Hematopoietic multipotent progenitor cell treated with erythropoietin and hydrocortisone succinate and interleukin-3 and kit ligand, for 4 days (in vitro differentiated cells): Measurements from ENCODE around the gene FAHD1.
A peak's percentile ranks its signal among the peaks of the same experiment; 100 is the strongest.

Source experiments
- DNase-seq: peaks from one replicate; pipeline ENCODE4 v3.0.0-alpha.2; 2015

Gene FAHD1

DNA sequence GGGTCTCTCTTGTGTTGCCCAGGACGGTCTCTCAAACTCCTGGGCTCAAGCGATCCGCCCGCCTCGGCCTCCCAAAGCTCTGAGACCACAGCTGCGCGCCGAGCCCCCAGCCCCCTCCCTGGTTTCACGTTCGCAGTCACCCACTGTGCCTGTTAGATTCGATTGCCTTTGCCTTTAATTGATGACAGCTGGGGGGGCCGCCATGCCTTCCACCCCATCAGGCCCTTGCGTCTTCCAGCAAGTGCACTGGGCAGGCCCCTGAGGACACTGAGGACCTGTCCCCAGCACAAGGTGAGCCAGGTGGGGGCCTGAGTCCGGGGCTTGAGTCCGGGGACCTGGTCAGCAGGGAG, 36.8 kb upstream of the FAHD1 start:
- DNase-seq: no peak

DNA sequence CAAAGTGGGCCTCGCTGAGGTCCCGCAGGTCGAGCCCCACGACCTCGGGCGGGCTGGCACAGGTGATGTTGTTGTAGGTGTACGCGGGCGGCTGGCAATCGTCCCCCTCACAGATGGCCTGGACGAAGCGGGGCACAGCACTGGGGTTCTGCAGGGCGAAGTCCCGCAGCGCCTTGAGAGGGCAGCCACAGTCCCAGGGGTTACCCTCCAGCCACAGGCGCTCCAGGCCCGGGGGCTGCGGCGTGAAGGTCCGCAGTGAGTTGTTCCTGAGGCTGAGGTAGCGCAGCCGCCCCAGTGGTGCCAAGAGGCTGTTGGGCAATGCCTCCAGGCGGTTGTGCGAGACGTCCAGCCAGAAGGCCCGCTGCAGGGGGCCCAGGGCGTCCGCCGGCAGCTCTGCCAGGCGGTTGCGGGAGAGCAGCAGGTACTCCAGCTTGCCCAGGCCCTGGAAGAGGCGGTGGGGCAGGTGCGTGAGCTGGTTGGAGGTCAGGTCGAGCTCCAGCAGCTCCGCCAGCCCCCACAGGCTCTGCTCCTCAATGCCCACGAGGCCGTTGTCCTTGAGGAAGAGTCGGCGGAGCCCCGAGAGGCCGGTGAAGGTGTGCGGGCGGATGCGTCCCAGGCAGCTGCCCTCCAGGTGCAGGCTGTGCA, 36.3 kb upstream of the FAHD1 start:
- no peak for DNase-seq

DNA sequence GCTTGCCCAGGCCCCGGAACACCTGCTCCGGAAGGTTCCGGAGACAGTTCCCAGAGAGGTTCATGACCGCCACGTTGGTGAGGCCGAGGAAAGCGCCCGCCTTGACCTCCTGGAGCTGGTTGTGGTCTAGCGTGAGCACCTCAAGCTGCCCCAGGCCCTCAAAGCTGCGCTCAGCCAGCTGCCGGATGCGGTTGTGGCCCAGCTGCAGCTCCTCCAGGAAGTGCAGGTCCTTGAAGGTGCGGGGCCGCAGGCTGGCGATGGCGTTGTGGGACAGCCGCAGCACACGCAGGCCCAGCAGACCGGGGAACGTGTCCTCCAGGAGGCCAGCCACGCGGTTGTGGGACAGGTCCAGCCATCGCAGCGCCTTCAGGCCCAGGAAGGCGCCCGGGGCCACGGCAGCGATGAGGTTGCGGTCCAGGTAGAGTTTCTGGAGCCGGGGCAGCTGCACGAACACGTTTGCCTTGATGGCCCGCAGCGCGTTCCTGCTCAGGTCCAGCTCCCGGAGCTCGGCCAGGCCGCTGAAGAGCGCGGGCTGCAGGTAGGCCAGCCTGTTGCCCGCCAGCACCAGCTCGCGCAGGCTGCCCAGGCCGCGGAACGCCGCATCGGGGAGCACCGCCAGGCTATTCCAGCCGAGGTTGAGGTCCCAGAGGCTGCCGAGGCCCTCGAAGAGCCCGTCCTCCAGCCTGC, 35.6 kb upstream of the FAHD1 start:
- DNase-seq: no peak

DNA sequence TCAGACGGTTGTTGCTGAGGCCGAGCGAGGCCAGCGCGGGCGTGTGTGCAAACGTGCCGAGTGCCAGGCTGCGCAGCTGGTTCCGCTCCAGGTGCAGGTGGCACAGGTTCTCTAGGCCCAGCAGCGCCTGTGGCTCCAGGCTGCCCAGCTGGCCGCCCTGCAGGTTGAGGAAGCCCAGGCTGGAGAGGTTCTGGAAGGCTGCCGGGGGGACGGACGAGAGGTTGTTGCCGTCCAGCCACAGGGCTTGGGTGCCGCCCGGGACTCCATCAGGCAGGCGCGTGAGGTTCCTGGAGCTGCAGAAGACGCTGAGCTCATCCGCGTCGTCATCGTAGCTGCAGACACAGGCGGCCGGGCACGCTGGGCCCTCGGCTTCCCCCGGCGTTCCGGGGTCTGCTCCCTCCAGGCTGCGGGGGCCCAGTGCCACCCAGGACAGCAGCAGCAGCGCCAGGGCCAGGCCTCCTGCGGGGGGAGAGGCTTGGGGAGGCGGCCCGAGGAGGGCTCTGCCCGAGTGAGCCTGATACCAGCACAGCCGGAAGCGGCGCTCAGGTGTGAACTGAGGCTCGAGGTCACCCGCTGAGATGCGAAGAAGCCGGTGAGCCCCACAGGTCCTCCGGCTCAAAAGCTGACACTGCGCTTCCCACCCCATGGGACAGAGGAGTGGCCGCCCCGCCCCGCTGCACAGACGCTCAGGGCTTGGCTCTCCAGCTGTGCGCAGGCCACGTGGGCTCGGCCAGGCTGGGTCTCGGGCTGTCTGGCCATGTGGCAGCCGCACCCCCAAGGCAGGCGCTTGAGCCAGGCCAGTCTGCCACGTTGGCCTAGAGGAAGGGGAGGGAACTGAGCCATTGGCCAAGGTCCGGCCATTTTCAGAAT, 34.8 kb upstream of the FAHD1 start:
- no peak for DNase-seq

DNA sequence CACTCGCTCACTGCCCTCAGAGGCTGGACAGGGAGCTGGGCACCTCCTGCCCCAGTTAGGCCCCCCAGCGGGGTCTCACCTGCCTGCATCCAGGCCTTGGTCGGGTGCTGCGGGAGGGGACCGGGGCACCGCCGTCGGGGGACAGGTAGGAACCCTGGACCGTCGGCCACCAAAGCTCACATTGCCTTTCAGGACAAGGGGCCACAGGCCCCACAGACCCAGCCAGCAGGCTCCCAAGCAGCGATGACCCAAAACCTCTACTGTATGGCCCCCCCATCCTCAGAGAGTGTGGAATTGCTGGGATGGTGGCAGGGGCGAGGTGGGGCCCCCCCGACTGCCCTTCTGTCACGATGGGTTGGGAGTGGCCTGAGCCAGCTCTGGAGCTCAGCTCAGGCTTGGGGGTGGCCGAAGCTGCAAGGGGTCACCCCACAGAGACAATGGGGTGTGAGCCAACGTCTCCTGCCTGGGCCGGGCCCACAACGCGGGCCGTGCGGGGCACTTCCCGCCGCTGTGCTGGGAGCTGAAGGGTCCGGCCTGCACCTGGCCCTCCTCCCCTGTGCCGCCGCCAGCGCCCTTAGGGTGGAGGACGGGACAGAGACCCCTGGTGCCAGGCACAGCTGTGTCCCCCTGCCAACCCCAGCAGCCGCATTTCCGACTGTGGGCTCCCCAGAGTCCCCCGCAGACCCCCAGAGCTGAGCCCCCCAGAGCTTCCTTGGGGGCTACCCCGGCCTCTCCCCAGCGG, 34.0 kb upstream of the FAHD1 start:
- no peak for DNase-seq

DNA sequence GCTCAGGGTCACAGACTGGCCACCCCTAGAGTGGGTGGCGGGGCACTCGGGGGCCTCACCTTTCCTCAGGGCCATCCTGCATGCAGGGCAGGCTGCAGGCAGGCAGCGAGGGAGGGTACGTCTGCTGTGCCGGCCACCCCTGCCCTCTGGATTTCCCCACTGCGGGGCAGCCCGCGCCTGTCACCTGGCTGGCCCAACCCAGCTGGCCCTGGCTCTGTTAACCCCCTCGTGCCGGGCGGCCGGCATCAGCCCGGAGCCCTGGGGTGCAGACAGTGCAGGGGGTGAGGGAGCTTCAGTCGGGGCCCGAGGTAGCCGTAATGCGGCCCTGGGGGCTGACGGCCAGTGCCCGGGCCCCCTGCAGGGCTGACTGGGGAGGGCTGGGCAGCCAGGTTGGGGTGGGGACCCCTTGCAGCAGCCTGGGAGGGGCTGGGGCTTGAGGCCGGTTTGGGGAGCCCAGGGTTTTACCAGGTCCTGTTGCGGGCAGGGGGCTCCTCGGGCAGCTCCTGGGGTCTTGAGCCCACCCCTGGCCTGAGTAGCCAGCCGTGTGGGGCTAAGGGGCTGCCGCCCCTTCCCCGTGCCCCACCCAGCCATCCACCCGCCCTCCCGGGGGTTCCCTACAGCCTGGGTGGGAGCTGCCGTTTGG, 33.3 kb upstream of the FAHD1 start, which contains the start of gene IGFALS:
Gene IGFALS (minus strand): TSS at position 128 of the 643 bp plus-strand sequence. CDS start 53 bp downstream, at position 75.
- no peak for DNase-seq

DNA sequence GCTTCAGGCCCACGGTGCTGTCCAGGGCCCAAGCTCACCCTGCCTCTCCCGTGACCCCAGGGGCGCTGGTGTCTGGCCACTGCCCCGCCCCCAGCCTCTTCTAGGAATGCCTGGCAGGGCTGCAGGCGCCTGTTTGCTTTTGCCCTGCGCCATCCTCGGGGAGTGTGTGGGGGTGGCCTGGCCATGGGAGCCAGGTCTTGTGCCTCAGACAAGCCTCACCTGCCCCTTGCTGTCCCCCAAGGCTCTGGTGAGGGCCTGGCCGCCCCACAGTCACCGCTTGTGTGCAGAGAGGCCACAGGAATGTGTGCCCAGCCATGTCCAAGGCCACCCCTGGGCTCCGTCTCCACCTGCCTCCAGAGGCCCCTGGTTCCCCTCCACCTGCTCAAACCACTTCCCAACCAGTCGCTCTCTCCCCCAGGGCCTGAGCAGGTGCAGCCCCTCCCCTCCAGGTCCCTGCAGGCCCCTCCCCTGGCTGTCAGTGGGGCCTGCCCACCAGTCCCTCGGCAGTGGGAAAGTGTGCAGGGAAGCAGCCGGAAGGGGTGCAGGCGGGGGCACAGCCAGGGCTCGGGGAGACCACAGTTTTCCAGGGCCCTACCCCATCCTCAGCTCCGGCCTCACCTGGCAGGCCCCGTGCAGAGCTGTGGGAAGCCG, 32.7 kb upstream of the FAHD1 start:
- DNase-seq: no peak

DNA sequence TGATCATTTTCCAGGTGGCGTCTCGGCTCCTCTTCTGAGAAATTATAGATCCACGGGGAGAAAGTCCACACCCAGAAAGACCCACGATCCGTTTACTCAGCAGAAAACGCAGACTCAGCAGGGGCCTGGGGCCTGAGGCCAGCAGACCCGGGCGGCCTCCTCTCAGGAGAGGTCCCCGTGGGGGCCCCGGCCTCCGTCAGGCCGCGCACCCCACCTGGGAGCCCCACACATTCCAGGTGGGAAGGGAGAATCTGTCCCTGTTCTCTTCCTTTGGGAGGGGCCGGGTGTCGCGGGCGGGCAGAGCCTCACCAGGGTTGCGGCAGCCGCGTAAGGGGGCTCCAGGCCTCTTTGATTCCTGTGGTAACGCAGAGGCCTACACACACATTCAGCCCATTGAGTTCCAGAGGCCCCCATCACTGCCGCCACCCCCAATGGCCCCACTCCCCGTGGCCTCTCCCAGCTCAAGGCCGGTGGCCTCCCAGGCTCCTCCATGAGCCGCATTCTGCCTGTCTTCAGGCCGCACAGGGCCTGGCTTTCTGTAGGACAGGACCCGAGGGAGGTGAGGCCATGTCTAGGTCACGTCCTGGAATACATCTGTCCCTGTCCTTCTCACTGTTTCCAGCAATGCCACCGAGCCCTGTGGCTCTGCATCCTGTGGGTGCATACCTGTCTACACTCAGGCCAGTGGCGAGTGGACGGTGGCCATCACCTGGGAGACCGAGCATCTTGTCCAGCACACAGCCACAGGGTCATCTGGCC, 31.9 kb upstream of the FAHD1 start:
- no peak for DNase-seq

DNA sequence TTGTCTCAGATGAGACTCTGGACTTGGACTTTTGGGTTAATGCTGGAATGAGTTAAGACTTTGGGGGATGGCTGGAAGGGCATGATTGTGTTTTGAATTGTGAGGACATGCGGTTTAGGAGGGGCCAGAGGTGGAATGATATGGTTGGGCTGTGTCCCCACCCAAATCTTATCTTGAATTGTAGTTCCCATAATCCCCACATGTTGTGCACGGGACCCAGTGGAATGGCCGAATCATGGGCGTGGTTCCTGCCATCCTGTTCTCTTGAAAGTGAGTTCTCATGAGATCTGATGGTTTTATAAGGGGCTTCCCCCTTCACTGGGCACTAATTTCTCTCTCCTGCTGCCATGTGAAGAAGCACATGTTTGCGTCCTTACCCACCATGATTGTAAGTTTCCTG, 27.7 kb upstream of the FAHD1 start:
- DNase-seq: peak; percentile 47

DNA sequence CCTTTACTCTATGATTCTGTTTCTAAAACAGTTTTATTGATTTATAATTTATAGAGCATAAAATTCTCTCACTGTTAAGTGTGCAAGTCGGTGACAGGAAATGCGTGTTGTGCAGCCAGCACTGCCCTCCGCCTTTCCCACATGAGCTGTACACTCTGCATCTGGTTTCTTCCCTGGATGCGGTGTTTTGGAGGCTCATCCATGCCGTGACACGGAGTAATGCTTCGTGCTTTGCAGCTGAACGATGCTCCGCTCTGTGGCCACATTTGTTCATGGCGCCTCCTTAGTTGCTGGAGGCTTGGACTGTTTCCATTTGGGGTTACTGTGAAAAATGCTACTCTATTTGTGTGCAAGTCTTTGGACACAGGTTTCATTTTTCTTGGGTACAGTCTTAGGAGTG, 26.3 kb upstream of the FAHD1 start:
- DNase-seq: no peak

DNA sequence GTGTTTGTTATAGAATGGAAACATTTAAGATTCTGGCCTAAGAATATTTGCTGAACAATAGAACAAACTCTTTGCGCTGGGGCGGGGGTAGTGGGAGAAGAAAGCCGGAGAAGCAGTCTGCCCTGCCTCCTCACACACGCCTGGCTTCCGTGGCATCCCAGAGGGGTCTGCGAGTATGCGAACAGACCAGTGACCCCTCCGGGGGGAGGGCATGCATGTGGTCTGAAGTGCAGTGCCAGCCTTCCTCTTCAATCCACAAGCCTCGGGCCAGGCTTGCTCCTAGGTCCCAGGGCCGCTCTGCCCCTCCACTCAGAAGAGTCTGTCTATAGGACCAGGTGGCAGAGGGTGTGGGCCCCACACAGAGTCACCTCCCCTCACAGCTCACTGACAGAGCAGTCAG, 19.4 kb upstream of the FAHD1 start:
- no peak for DNase-seq

DNA sequence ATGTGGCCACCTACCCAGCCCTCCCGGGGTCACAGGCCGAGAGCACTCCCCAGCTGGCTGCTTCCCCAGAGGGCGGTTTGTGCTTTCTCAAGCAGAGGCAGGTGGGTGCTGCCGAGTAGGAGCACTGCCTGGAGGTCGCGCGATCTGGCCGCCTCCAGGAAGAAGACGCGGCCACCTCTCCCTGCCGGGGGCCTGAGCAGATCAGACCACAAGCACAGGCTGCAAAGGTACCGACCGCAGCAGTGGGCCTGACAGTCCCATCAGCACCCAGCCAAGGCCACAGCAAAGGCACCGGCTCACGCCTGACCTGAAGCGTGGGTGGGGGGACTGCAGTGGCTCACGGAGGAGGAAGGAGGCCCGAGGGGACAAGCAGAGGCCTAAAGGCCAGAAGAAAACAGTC, 18.3 kb upstream of the FAHD1 start:
- no peak for DNase-seq

DNA sequence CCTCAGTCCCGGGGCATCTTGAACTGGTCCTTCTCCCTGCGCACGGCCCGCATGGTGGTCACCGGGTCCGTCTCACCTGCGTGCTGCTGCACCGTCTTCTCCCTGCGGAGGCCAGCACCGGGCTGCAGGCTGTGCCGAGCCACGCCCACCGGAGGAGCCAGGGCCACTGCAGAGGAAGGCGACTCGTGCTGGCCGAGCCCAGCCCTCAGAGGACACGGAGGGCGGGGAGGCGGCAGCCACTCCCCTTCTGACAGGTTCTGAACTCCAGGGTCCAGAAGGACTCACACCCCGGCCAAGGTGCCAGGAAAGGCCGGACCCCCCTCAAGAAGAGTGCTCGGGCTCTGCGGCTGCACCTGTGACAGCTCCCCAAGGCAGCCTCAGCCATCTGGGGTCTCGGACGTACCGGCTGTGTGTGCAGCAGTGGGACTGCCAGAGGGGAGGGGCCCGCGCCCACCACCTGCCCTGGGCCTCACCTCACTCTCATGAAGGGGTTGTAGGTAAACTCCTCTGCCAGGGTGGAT, 17.7 kb upstream of the FAHD1 start:
- DNase-seq: no peak

DNA sequence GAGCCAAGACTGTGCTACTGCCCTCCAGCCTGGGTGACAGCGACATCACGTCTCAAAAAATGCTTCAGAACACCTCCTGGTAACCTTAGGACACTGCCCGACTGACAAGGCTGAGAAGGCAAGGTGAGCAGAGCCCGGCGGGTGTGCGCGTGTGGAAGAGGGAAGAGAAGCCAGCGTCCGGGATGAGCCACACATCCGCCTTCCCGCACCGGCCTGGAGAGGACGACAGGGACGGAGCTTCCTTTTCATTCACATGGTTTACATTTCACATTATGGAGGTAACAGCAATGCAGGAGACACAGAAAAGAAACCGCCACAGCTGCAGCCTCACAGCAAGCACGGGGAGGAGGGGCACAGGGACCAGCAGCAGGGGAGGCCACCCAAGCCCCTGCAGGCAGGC, 16.9 kb upstream of the FAHD1 start:
- no peak for DNase-seq

DNA sequence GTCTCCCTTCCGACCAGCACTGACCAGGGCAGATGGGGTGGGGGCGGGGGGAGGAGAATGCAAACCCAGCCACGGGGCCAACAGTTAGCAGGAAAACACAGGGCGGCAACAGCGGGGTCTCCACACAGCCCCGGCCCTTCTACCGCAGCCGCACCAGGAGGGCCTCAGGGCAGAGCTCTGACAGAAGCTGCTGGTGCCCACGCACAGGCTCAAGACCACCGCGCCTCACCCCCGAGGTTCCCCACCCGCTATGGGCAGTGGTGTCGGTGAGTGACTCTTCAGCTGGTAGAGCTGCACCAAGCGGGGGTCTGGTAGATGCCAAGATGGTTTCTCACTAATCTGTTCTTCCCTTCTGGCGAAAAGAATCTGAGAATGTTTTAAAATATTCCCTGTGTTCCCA, 16.5 kb upstream of the FAHD1 start:
- no peak for DNase-seq

DNA sequence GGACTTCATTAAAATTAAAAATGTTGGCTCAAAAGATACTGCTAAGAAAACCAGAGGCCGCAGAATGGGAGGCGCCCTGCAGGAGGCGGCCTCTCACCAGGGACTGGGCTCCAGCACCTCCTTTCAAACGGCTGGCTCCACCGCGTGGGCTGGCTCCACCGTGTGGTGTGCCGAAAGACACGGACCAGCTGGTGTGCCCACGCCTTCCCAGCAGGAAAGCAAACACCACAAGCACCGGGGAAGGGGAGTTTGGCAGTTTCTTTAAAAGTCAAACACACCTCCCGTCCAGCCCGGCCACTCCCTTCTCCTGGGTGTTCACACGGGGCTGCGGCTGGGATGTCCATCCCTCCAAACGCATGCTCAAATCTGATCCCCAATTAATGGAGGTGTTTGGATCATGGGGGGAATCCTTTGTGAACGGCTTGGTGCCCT, 14.3 kb upstream of the FAHD1 start:
- peak; percentile 91 for DNase-seq

DNA sequence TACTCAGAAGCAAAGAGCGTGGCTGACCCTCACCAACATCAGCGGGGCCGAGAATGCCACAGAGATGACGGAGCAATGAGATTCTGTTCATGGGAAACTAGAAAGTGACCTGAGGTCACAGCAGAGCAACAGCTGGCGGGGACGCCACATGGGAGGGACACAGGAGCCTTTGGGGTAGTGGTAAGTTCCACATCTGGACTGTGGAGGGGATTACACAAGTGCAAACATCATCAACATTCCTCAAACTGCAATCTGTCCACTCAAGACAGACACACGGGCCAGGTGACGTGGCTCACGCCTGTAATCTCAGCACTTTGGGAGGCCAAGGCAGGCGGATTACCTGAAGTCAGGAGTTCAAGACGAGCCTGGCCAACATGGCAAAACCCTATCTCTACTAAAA, 11.5 kb upstream of the FAHD1 start:
- DNase-seq: no peak

DNA sequence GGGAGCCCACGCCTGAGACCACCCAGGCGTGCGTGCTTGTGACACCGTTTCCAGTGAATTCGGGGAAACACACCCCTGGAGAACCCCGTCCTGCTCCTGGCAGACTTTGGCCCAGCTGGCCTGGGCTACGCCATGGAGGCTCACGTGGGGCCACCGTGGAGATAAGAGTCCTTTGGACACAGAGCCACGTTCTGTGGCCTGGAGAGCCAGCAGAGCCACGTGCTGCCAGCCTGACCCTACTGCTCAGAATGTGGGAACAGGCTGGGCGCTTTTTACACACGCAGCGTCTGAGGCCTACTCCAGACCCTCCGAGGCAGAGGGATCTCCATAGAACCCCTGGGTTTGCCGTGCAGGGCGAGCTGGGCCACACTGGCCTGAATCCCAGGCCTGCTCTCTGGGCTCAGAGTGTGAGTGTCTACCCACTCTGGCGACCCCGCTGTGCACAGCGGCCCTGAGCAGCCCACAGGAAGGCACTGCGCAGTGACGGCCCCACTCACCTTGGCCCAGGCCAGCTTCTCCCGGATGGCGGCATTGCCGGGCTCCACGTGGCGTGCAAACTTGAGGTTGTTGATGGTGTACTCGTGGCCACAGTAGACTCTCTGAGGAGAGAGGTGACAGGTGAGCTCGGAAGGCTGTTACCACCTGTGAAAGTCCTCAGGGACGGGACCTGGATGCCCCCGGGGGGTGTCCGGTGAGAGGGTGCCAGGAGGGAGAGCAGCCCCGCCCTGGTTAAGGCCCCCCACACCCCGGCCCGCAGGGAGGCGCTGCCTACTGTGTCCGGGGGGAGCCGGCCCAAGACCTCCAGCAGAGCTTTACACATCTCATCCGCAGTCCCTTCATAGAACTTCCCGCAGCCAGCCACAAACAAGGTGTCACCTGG, 10.4 kb upstream of the FAHD1 start:
- DNase-seq: no peak

DNA sequence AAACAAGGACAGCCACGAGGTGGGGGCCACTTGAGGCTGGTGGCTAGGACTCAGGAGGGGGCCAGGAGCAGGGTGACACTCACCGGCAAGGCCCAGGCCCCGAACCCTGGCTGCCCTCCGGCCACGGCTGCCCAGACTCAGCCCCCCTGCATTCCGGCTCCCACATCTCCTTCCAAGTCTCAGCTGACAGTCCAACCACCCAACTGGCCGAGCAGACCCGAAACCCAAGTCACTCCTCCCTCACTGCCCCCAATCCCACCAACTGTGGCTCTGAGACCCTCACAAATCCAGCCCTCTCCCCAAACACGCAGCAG, 9.8 kb upstream of the FAHD1 start:
- DNase-seq: no peak

DNA sequence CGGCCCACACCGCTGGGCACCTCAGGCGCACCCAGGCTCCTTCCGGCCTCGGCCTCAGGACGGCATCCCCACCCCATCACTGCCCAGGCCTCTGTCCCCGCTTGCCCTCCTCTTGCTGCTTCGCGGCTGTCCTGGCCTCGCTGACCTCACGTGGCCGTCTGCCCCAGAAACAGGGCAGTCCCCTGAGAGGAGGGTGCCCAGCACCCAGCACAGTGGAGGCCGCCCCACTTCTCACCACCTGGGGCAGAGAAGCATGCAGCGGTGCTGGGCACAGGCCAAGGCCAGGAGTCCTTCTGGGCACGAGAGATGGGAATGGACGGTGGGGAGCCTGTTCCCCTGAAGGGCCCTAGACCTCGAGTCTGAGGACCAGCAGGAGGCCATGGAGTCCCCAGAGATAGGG, 9.3 kb upstream of the FAHD1 start:
- no peak for DNase-seq
